ENCODE measurements around the gene ANO1. TPM values are rescaled to one million over a fixed set of nuclear protein-coding genes. Genes with fewer than 3 reads are reported as not detected.

Gene ANO1
- polyA plus RNA-seq, 1 of the 3 experiments (the other 2 are of a cell fraction), result not detected

DNA sequence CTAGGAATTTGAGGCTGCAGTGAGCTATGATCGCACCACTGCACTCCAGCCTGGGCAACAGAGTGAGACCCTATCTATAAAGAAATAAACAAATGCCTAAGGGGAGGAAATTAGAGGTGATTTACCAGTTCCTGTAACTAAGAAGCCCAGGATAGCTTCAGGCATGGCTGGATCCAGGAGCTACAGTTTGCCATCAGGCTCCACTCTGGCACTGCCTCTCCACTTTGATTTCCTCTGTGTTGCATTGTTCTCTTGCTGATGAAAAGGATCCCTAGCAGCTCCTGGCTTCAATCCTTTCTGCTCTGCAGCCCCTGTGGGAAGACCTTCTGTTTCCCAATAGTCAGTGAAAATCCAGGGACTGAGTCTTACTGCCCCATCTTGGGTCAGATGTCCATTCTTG lies 104.9 kb downstream of the ANO1 start:
- no peaks in the 10 kb centered on the region for H3K36me3 ChIP-seq (replicated peaks in 1 of 2; ENCODE audit: control insufficient read depth in 1 of 2, insufficient read depth in 2 of 2, low read length in 1 of 2)
- no peaks in the 10 kb centered on the region for H3K79me2 ChIP-seq (ENCODE audit: insufficient read depth)
- no peak for TF ChIP-seq YY1 (IDR thresholded peaks at IDR 0.05; ENCODE audit: low read depth)
- no peak for TF ChIP-seq FOSL2 (IDR thresholded peaks at IDR 0.05; ENCODE audit: borderline replicate concordance, low read depth)
- no peak for TF ChIP-seq NRF1 (IDR thresholded peaks at IDR 0.05; ENCODE audit: low read depth, low read length)
- TF ChIP-seq, protein P1, sequence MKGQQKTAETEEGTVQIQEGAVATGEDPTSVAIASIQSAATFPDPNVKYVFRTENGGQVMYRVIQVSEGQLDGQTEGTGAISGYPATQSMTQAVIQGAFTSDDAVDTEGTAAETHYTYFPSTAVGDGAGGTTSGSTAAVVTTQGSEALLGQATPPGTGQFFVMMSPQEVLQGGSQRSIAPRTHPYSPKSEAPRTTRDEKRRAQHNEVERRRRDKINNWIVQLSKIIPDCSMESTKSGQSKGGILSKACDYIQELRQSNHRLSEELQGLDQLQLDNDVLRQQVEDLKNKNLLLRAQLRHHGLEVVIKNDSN (IDR thresholded peaks at IDR 0.05; ENCODE audit: borderline replicate concordance, low read depth), result no peak
- TF ChIP-seq TEAD4 (IDR thresholded peaks at IDR 0.05; ENCODE audit: borderline replicate concordance, insufficient read depth), result no peak
- no peak for TF ChIP-seq RFX5 (IDR thresholded peaks at IDR 0.05; ENCODE audit: low read length)
- TF ChIP-seq, protein P2, sequence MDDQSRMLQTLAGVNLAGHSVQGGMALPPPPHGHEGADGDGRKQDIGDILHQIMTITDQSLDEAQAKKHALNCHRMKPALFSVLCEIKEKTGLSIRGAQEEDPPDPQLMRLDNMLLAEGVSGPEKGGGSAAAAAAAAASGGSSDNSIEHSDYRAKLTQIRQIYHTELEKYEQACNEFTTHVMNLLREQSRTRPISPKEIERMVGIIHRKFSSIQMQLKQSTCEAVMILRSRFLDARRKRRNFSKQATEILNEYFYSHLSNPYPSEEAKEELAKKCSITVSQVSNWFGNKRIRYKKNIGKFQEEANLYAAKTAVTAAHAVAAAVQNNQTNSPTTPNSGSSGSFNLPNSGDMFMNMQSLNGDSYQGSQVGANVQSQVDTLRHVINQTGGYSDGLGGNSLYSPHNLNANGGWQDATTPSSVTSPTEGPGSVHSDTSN (IDR thresholded peaks at IDR 0.05), result no peak
- no peak for TF ChIP-seq ELF1 (IDR thresholded peaks at IDR 0.05)
- no peak for TF ChIP-seq EP300 (IDR thresholded peaks at IDR 0.05; ENCODE audit: borderline replicate concordance in 1 of 2, low read depth in 1 of 2, low read length in 1 of 2)
- TF ChIP-seq FOXM1 (IDR thresholded peaks at IDR 0.05; ENCODE audit: low read depth), result no peak
- TF ChIP-seq RXRA (IDR thresholded peaks at IDR 0.05; ENCODE audit: borderline replicate concordance, low read depth), result no peak
- TF ChIP-seq NFIC (IDR thresholded peaks at IDR 0.05; ENCODE audit: borderline replicate concordance), result no peak
- TF ChIP-seq, protein P3, sequence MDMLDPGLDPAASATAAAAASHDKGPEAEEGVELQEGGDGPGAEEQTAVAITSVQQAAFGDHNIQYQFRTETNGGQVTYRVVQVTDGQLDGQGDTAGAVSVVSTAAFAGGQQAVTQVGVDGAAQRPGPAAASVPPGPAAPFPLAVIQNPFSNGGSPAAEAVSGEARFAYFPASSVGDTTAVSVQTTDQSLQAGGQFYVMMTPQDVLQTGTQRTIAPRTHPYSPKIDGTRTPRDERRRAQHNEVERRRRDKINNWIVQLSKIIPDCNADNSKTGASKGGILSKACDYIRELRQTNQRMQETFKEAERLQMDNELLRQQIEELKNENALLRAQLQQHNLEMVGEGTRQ (IDR thresholded peaks at IDR 0.05; ENCODE audit: borderline replicate concordance, low read depth, low read length), result no peak
- TF ChIP-seq MXI1 (IDR thresholded peaks at IDR 0.05; ENCODE audit: low read depth, low read length), result no peak
- TF ChIP-seq, protein P4, sequence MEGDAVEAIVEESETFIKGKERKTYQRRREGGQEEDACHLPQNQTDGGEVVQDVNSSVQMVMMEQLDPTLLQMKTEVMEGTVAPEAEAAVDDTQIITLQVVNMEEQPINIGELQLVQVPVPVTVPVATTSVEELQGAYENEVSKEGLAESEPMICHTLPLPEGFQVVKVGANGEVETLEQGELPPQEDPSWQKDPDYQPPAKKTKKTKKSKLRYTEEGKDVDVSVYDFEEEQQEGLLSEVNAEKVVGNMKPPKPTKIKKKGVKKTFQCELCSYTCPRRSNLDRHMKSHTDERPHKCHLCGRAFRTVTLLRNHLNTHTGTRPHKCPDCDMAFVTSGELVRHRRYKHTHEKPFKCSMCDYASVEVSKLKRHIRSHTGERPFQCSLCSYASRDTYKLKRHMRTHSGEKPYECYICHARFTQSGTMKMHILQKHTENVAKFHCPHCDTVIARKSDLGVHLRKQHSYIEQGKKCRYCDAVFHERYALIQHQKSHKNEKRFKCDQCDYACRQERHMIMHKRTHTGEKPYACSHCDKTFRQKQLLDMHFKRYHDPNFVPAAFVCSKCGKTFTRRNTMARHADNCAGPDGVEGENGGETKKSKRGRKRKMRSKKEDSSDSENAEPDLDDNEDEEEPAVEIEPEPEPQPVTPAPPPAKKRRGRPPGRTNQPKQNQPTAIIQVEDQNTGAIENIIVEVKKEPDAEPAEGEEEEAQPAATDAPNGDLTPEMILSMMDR (IDR thresholded peaks at IDR 0.05), result no peak
- no peak for TF ChIP-seq TAF1 (IDR thresholded peaks at IDR 0.05; ENCODE audit: borderline replicate concordance, low read depth, low read length)
- H3K27me3 ChIP-seq (ENCODE audit: insufficient read depth), result peaks cover 11% of the 10 kb centered on the region
- H3F3A ChIP-seq (replicated peaks; ENCODE audit: insufficient read depth), result no peaks in the 10 kb centered on the region
- H3K9ac ChIP-seq, result no peak overlapping the region
- H4K20me1 ChIP-seq (ENCODE audit: insufficient read depth), result no peaks in the 10 kb centered on the region
- no peaks in the 10 kb centered on the region for H3K9me2 ChIP-seq
- ChIA-PET POLR2A (no interaction called here), CTCF (interaction anchor here (0.6 to 2.9 kb wide), 6 partner anchors 9 to 268 kb away, joined by 3 to 21 read pairs (median 6); no protein-coding TSS in a partner anchor)
- H3K27ac ChIP-seq (ENCODE audit: low read depth in 2 of 2, low read length in 1 of 2), result no peak overlapping the region
- H3K4me3 ChIP-seq (ENCODE audit: low read depth in 2 of 2, low read length in 1 of 2), result no peak overlapping the region
- no peak overlapping the region for H2AFZ ChIP-seq (ENCODE audit: low read depth)
- H3K9me3 ChIP-seq, result no peaks in the 10 kb centered on the region
- DNase-seq, result no peak
- H3K4me1 ChIP-seq (ENCODE audit: control insufficient read depth in 1 of 2, insufficient read depth in 2 of 2, low read depth in 1 of 2, low read length in 1 of 2), result no peaks in the 10 kb centered on the region
- H3K4me2 ChIP-seq, result no peak overlapping the region
- WGBS (ENCODE audit: low lambda C conversion rate), result 55% methylated on average over 1 of the region's 1 CpG
